SK-N-SH treated with all-trans-retinoic acid at 6 μM for 48 hours (cell line): ENCODE data around the gene USP15.

Source experiments
- ISL1 ChIP-seq: fragments of 250-450 bp; sonication (Bioruptor Pico); IDR thresholded peaks from 2 replicates; pipeline ENCODE4 v2.1.2; 2022; ENCODE audit warnings: mild to moderate bottlenecking, moderate library complexity
- OSR1 ChIP-seq: fragments of 250-450 bp; sonication (Bioruptor Pico); IDR thresholded peaks from 2 replicates; pipeline ENCODE4 v1.8.0; 2022; ENCODE audit warnings: moderate library complexity, mild to moderate bottlenecking, inconsistent platforms
- PPARA ChIP-seq: fragments of 250-450 bp; sonication (Bioruptor Pico); IDR thresholded peaks from 2 replicates; pipeline ENCODE4 v1.5.0; 2020; ENCODE audit warnings: mild to moderate bottlenecking, borderline replicate concordance
- RARB ChIP-seq: fragments of 250-450 bp; sonication (Bioruptor Pico); IDR thresholded peaks from 2 replicates; pipeline ENCODE4 v1.8.0; 2021; ENCODE audit warnings: mild to moderate bottlenecking, moderate library complexity
- SNAI2 ChIP-seq: fragments of 250-450 bp; sonication (Bioruptor Pico); IDR thresholded peaks from 2 replicates; pipeline ENCODE4 v1.5.0; 2020; ENCODE audit warnings: mild to moderate bottlenecking, moderate library complexity
- ZC3H10 ChIP-seq: fragments of 250-450 bp; sonication (Bioruptor Pico); IDR thresholded peaks from 2 replicates; pipeline ENCODE4 v1.5.1; 2021; ENCODE audit warnings: mild to moderate bottlenecking, moderate library complexity
- ZFP30 ChIP-seq: fragments of 450-650 bp; formaldehyde crosslinking; IDR thresholded peaks from 2 replicates; pipeline ENCODE4 v1.5.0; 2022; ENCODE audit warnings: mild to moderate bottlenecking, moderate library complexity
- TF ChIP-seq, protein P1 (sequence below): fragments of 250-450 bp; sonication (Bioruptor Pico); IDR thresholded peaks from 2 replicates; pipeline ENCODE4 v1.5.1; 2020; ENCODE audit warnings: low read depth, mild to moderate bottlenecking, moderate library complexity
- TF ChIP-seq, protein P2 (sequence below): fragments of 250-450 bp; sonication (Bioruptor Pico); IDR thresholded peaks from 2 replicates; pipeline ENCODE4 v1.8.0; 2020; ENCODE audit warnings: mild to moderate bottlenecking, moderate library complexity, borderline replicate concordance
- TF ChIP-seq, protein P3 (sequence below): fragments of 250-450 bp; sonication (Bioruptor Pico); IDR thresholded peaks from 2 replicates; pipeline ENCODE4 v1.5.0; 2020; ENCODE audit warnings: mild to moderate bottlenecking, moderate library complexity

DNA sequence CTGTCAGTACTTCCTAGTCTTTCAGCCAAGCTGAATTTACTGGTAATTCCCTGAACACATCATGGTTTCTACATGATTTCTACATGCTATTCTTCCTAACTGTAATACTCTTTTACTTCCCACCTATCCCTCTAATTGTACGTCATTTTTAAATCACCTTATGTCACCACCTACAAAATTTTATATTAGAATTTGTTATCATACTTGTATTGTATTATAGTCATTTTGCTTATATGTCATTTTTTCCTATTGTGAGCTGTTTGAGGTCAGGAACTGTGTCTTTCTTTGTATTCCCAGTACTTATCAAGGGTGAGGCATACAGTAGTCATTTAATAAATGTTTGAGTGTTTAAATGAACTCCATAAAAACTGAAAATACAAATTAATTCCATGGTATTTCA, 86.6 kb downstream of the USP15 start:
- TF ChIP-seq ISL1 (CRISPR knock-in tag), result no peak
- TF ChIP-seq, protein P1, sequence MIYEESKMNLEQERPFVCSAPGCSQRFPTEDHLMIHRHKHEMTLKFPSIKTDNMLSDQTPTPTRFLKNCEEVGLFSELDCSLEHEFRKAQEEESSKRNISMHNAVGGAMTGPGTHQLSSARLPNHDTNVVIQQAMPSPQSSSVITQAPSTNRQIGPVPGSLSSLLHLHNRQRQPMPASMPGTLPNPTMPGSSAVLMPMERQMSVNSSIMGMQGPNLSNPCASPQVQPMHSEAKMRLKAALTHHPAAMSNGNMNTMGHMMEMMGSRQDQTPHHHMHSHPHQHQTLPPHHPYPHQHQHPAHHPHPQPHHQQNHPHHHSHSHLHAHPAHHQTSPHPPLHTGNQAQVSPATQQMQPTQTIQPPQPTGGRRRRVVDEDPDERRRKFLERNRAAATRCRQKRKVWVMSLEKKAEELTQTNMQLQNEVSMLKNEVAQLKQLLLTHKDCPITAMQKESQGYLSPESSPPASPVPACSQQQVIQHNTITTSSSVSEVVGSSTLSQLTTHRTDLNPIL (CRISPR knock-in tag), result no peak
- TF ChIP-seq, protein P2, sequence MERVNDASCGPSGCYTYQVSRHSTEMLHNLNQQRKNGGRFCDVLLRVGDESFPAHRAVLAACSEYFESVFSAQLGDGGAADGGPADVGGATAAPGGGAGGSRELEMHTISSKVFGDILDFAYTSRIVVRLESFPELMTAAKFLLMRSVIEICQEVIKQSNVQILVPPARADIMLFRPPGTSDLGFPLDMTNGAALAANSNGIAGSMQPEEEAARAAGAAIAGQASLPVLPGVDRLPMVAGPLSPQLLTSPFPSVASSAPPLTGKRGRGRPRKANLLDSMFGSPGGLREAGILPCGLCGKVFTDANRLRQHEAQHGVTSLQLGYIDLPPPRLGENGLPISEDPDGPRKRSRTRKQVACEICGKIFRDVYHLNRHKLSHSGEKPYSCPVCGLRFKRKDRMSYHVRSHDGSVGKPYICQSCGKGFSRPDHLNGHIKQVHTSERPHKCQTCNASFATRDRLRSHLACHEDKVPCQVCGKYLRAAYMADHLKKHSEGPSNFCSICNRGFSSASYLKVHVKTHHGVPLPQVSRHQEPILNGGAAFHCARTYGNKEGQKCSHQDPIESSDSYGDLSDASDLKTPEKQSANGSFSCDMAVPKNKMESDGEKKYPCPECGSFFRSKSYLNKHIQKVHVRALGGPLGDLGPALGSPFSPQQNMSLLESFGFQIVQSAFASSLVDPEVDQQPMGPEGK, result no peak
- no peak for TF ChIP-seq RARB
- TF ChIP-seq SNAI2 (CRISPR knock-in tag), result no peak
- TF ChIP-seq ZC3H10 (CRISPR knock-in tag), result no peak
- no peak for TF ChIP-seq PPARA (CRISPR knock-in tag)
- TF ChIP-seq OSR1 (CRISPR knock-in tag), result no peak
- TF ChIP-seq ZFP30, result no peak
- TF ChIP-seq, protein P3, sequence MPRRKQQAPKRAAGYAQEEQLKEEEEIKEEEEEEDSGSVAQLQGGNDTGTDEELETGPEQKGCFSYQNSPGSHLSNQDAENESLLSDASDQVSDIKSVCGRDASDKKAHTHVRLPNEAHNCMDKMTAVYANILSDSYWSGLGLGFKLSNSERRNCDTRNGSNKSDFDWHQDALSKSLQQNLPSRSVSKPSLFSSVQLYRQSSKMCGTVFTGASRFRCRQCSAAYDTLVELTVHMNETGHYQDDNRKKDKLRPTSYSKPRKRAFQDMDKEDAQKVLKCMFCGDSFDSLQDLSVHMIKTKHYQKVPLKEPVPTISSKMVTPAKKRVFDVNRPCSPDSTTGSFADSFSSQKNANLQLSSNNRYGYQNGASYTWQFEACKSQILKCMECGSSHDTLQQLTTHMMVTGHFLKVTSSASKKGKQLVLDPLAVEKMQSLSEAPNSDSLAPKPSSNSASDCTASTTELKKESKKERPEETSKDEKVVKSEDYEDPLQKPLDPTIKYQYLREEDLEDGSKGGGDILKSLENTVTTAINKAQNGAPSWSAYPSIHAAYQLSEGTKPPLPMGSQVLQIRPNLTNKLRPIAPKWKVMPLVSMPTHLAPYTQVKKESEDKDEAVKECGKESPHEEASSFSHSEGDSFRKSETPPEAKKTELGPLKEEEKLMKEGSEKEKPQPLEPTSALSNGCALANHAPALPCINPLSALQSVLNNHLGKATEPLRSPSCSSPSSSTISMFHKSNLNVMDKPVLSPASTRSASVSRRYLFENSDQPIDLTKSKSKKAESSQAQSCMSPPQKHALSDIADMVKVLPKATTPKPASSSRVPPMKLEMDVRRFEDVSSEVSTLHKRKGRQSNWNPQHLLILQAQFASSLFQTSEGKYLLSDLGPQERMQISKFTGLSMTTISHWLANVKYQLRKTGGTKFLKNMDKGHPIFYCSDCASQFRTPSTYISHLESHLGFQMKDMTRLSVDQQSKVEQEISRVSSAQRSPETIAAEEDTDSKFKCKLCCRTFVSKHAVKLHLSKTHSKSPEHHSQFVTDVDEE, result no peak
